Sigmoid colon (tissue), 7 donors: ENCODE measurements around the gene SEMA5B. TPM values are rescaled to one million over a fixed set of nuclear protein-coding genes. Genes with fewer than 3 reads are reported as not detected.

Experiments
- DNase-seq: peaks from one replicate; pipeline ENCODE4 v3.0.0-alpha.2; 2019
- H3K27ac ChIP-seq, 4 donors: fragments of 200-600 bp; sonication (generic); one replicate each; pipeline ENCODE4 v1.5.1; 2016 to 2019; ENCODE audit warnings: mild to moderate bottlenecking in 1 of 4
- H3K27me3 ChIP-seq, 3 donors: fragments of 200-600 bp; sonication (generic); one replicate each; pipeline ENCODE4 v1.5.1; 2019; ENCODE audit warnings: mild to moderate bottlenecking in 1 of 3
- H3K36me3 ChIP-seq, 4 donors: fragments of 200-600 bp; sonication (generic); one replicate each; pipeline ENCODE4 v1.5.1; 2016 to 2019
- H3K4me1 ChIP-seq, 4 donors: fragments of 200-600 bp; sonication (generic); one replicate each; pipeline ENCODE4 v1.5.1; 2017 to 2019
- H3K4me3 ChIP-seq, 4 donors: fragments of 200-600 bp; sonication (generic); one replicate each; pipeline ENCODE4 v1.5.1; 2017 to 2019; ENCODE audit warnings: mild to moderate bottlenecking in 2 of 4, moderate library complexity in 1 of 4
- H3K9me3 ChIP-seq, 4 donors: fragments of 200-600 bp in 3 of 4; sonication (generic) in 3 of 4; one replicate each; pipeline versions ENCODE4 v1.5.1 to v1.6.1; 2013 to 2019
- CTCF ChIP-seq, 4 experiments: fragments of 450-650 bp in 3 of 4; fragments of 200-600 bp in 1 of 4; IDR thresholded peaks; one replicate each; pipeline ENCODE4 v1.5.1; 2016 to 2019; ENCODE audit warnings: antibody characterized with exemption in 4 of 4, mild to moderate bottlenecking in 3 of 4, moderate library complexity in 2 of 4
- EP300 ChIP-seq, 4 donors: sonication (generic); formaldehyde crosslinking; IDR thresholded peaks; one replicate each; pipeline ENCODE4 v1.6.1; 2017; ENCODE audit warnings: antibody characterized with exemption in 4 of 4
- POLR2A ChIP-seq, 2 donors: fragments of 450-650 bp; IDR thresholded peaks; one replicate each; pipeline ENCODE4 v1.6.1; 2016; ENCODE audit warnings: antibody characterized with exemption in 2 of 2, mild to moderate bottlenecking in 2 of 2, moderate library complexity in 2 of 2
- POLR2AphosphoS5 ChIP-seq, 4 donors: sonication (generic); formaldehyde crosslinking; IDR thresholded peaks; one replicate each; pipeline ENCODE4 v1.6.1; 2017; ENCODE audit warnings: antibody characterized with exemption in 4 of 4
- WGBS, 2 donors: extraction: QIAGEN DNeasy Blood & Tissue Kit; methylation state at CpG; one replicate each; pipeline ENCODE4 v1.1.7; 2013; 5-methylcytosine and 5-hydroxymethylcytosine counted together
- intact Hi-C: fragments of 100-400 bp; cut with DNase I; formaldehyde crosslinking; loops from one replicate; pipeline ENCODE4 v1.15.1; 2023
- polyA plus RNA-seq, 3 donors: library from polyadenylated mRNA; stranded (reverse); fragments of 200-250 nt; gene quantifications; one replicate each; pipeline ENCODE4 v1.2.3, GENCODE V29; 2013
- total RNA-seq, 4 donors: library from RNA; depleted of rRNA; stranded (reverse); fragments of >200 nt; gene quantifications; one replicate each; pipeline ENCODE4 v1.1.0, GENCODE V29; 2016
- donor health status: healthy with polysubstance abuse.
- donor health status: Bipolar disorder and iron deficiency.
- donor health status: healthy.

The SEMA5B gene
- total and polyA plus RNA-seq, 7 donors, result 0.36 to 0.69 (median 0.55) TPM; not detected in 2

- peaks cover 14 to 31% (median 23%) of the 10 kb centered on the region in 3 donors for H3K27me3 ChIP-seq
- no peaks in the 10 kb centered on the region for H3K9me3 ChIP-seq
- no peak overlapping the region for H3K4me3 ChIP-seq
- no peak overlapping the region for H3K27ac ChIP-seq
- no peaks in the 10 kb centered on the region for H3K36me3 ChIP-seq
- intact Hi-C loops, result no loop called here
- 62 to 79% methylated on average over 3 of the region's 3 CpGs for WGBS, 2 donors
- TF ChIP-seq EP300 (IDR thresholded peaks at IDR 0.05), result no peak
- no peak for TF ChIP-seq POLR2A (IDR thresholded peaks at IDR 0.05)
- peaks cover 0 to 9% (median 8%) of the 10 kb centered on the region in 4 donors for H3K4me1 ChIP-seq
- no peak for DNase-seq
These were observed 108.3 kb downstream of the SEMA5B start for GRCh38 chr3:122919291-122919610.

- intact Hi-C loops, result no loop called here
- 50 to 69% methylated on average over 5 of the region's 5 CpGs for WGBS, 2 donors
- DNase-seq, result no peak
These were observed 108.8 kb downstream of the SEMA5B start for GRCh38 chr3:122918576-122919290.

GRCh38 chr3:122917412-122917811 is 110.2 kb downstream of the SEMA5B start:
- WGBS, 2 donors, result 80 to 88% methylated on average over 4 of the region's 4 CpGs
- TF ChIP-seq POLR2AphosphoS5 (IDR thresholded peaks at IDR 0.05), result no peak
- TF ChIP-seq CTCF (IDR thresholded peaks at IDR 0.05), result no peak
- no peak for TF ChIP-seq POLR2A (IDR thresholded peaks at IDR 0.05)
- no peak for TF ChIP-seq EP300 (IDR thresholded peaks at IDR 0.05)
- H3K27me3 ChIP-seq, result peaks cover 24 to 29% (median 25%) of the 10 kb centered on the region in 3 donors
- H3K27ac ChIP-seq, result no peak overlapping the region
- H3K4me1 ChIP-seq, result peaks cover 0 to 16% (median 9%) of the 10 kb centered on the region in 4 donors
- H3K4me3 ChIP-seq, result no peak overlapping the region
- intact Hi-C loops, result no loop called here
- no peaks in the 10 kb centered on the region for H3K9me3 ChIP-seq
- no peaks in the 10 kb centered on the region for H3K36me3 ChIP-seq
- DNase-seq, result no peak

More at GRCh38 chr3:122918576-122919290, 108.8 kb downstream of the SEMA5B start:
- TF ChIP-seq EP300 (IDR thresholded peaks at IDR 0.05), result no peak
- TF ChIP-seq POLR2AphosphoS5 (IDR thresholded peaks at IDR 0.05), result no peak
- TF ChIP-seq CTCF (IDR thresholded peaks at IDR 0.05), result no peak
- TF ChIP-seq POLR2A (IDR thresholded peaks at IDR 0.05), result no peak
- Histone ChIP-seq H3K36me3 (no peaks in the 10 kb centered on the region), H3K4me3 (no peak overlapping the region), H3K27ac (no peak overlapping the region), H3K27me3 (peaks cover 15 to 29% (median 23%) of the 10 kb centered on the region in 3 donors), H3K4me1 (peaks cover 0 to 9% (median 8%) of the 10 kb centered on the region in 4 donors), H3K9me3 (no peaks in the 10 kb centered on the region)

GRCh38 chr3:122916580-122916979 is 111.0 kb downstream of the SEMA5B start:
- Histone ChIP-seq H3K36me3 (no peaks in the 10 kb centered on the region), H3K9me3 (no peaks in the 10 kb centered on the region), H3K27ac (no peak overlapping the region), H3K4me3 (no peak overlapping the region), H3K4me1 (peaks cover 0 to 8% (median 2%) of the 10 kb centered on the region in 4 donors), H3K27me3 (peaks cover 18 to 29% (median 25%) of the 10 kb centered on the region in 3 donors)
- intact Hi-C loops, result no loop called here
- TF ChIP-seq EP300 (IDR thresholded peaks at IDR 0.05), result no peak
- WGBS, 2 donors, result 75 to 79% methylated on average over 6 of the region's 6 CpGs
- DNase-seq, result no peak

GRCh38 chr3:122916084-122916483 is 111.5 kb downstream of the SEMA5B start:
- intact Hi-C loops, result no loop called here
- Histone ChIP-seq H3K9me3 (no peaks in the 10 kb centered on the region), H3K4me3 (no peak overlapping the region), H3K27ac (no peak overlapping the region), H3K4me1 (peaks cover 0 to 7% (median 2%) of the 10 kb centered on the region in 4 donors), H3K27me3 (peaks cover 15 to 28% (median 25%) of the 10 kb centered on the region in 3 donors), H3K36me3 (no peaks in the 10 kb centered on the region)
- 44 to 81% methylated on average over 4 of the region's 4 CpGs for WGBS, 2 donors
- TF ChIP-seq CTCF (IDR thresholded peaks at IDR 0.05) (no peak), POLR2A (IDR thresholded peaks at IDR 0.05) (no peak), POLR2AphosphoS5 (IDR thresholded peaks at IDR 0.05) (no peak), EP300 (IDR thresholded peaks at IDR 0.05) (no peak)
- DNase-seq, result no peak
